IPS-18a (cell line): ENCODE measurements around the gene NQO2.
"Not testable (repeated sequence)": the region's sequence is repeated elsewhere in the genome, so short reads cannot be mapped to it uniquely, and the experiment has no call there.

Experiments used
- H3K27ac ChIP-seq: one replicate; pipeline ENCODE4 v1.5.1; 2013; ENCODE audit warnings: low read length
- H3K27me3 ChIP-seq: one replicate; pipeline ENCODE4 v1.6.1; 2013; ENCODE audit warnings: mild to moderate bottlenecking, low read length; ENCODE audit not compliant: control insufficient read depth, insufficient read depth
- H3K36me3 ChIP-seq: one replicate; pipeline ENCODE4 v1.6.1; 2013; ENCODE audit warnings: low read depth, low read length; ENCODE audit not compliant: control insufficient read depth
- H3K4me1 ChIP-seq: one replicate; pipeline ENCODE4 v1.6.1; 2013; ENCODE audit warnings: low read depth, low read length; ENCODE audit not compliant: control insufficient read depth
- H3K4me3 ChIP-seq: one replicate; pipeline ENCODE4 v1.5.1; 2013; ENCODE audit warnings: low read length
- H3K9ac ChIP-seq: one replicate; pipeline ENCODE4 v1.6.1; 2013; ENCODE audit warnings: mild to moderate bottlenecking, low read length, moderate library complexity
- H3K9me3 ChIP-seq: one replicate; pipeline ENCODE4 v1.6.1; 2013; ENCODE audit warnings: low read depth, low read length; ENCODE audit not compliant: control insufficient read depth

The NQO2 gene

GRCh38 chr6:2970753-2971419 is 28.8 kb upstream of the NQO2 start:
- Histone ChIP-seq H3K27me3 (peaks cover 12% of the 10 kb centered on the region), H3K36me3 (no peaks in the 10 kb centered on the region), H3K4me3 (peak overlapping the region; percentile 52), H3K9me3 (no peaks in the 10 kb centered on the region), H3K4me1 (peaks cover 9% of the 10 kb centered on the region), H3K9ac (peak overlapping the region; percentile 30), H3K27ac (no peak overlapping the region)

GRCh38 chr6:2971420-2972218 is 28.1 kb upstream of the NQO2 start, which contains the start of gene SERPINB6:
Gene SERPINB6 (minus strand): TSS chr6:2971567. CDS start chr6:2959332, 12,235 bp downstream.
- Histone ChIP-seq H3K9me3 (no peaks in the 10 kb centered on the region), H3K36me3 (no peaks in the 10 kb centered on the region), H3K4me3 (peak within 1 kb of the TSS; percentile 52), H3K27me3 (peaks cover 12% of the 10 kb centered on the region), H3K4me1 (peaks cover 1% of the 10 kb centered on the region), H3K27ac (no peak within 1 kb of the TSS), H3K9ac (peak within 1 kb of the TSS; percentile 30)

DNA sequence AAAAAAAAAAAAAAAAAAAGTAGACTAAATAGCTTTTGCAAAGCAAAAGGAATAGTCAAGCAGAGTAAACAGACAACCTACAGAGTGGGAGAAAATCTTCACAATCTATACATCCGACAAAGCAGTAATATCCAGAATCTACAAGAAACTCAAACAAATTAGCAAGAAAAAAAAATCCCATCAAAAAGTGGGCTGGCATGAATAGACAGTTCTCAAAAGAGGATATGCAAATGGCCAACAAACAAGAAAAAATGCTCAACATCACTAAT is 27.5 kb upstream of the NQO2 start:
- not testable (repeated sequence) for H3K9me3 ChIP-seq, H3K4me3 ChIP-seq, H3K4me1 ChIP-seq, H3K9ac ChIP-seq, H3K36me3 ChIP-seq, H3K27ac ChIP-seq
- H3K27me3 ChIP-seq = peaks cover 12% of the 10 kb centered on the region

GRCh38 chr6:2972685-2973084 is 27.0 kb upstream of the NQO2 start:
- peaks cover 12% of the 10 kb centered on the region for H3K27me3 ChIP-seq
- H3K9me3 ChIP-seq, H3K4me1 ChIP-seq, H3K36me3 ChIP-seq, H3K9ac ChIP-seq, H3K4me3 ChIP-seq, H3K27ac ChIP-seq: not testable (repeated sequence)

- not testable (repeated sequence) for H3K27ac ChIP-seq, H3K36me3 ChIP-seq, H3K9me3 ChIP-seq, H3K4me3 ChIP-seq, H3K9ac ChIP-seq
- H3K4me1 ChIP-seq = peaks cover 13% of the 10 kb centered on the region
- H3K27me3 ChIP-seq = peaks cover 12% of the 10 kb centered on the region
Measured at GRCh38 chr6:2973180-2973579, 26.5 kb upstream of the NQO2 start.

DNA sequence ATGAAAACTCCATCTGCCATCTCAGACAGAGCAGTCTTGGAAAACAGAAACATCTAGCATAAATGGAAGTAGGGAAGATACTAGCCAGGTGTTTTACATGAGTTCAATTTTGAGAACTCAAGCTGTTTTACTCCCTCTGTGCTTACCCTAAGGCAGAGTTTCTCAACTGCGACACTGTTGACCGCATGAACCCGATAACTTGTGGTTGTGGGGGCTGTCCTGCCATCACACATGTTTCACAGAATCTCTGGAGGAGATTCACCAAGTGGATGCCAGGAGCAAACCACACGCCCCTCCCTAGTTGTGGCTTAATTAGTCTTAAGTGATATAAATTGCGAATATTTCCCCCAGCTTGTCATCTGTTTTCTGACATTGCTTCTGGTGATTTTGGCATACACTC is 26.0 kb upstream of the NQO2 start:
- peaks cover 16% of the 10 kb centered on the region for H3K4me1 ChIP-seq
- no peak overlapping the region for H3K4me3 ChIP-seq
- H3K27ac ChIP-seq = no peak overlapping the region
- no peak overlapping the region for H3K9ac ChIP-seq
- H3K9me3 ChIP-seq = no peaks in the 10 kb centered on the region
- H3K36me3 ChIP-seq = no peaks in the 10 kb centered on the region
- peaks cover 12% of the 10 kb centered on the region for H3K27me3 ChIP-seq

GRCh38 chr6:2976060-2976459 is 23.6 kb upstream of the NQO2 start:
- no peak overlapping the region for H3K27ac ChIP-seq
- peaks cover 9% of the 10 kb centered on the region for H3K27me3 ChIP-seq

DNA sequence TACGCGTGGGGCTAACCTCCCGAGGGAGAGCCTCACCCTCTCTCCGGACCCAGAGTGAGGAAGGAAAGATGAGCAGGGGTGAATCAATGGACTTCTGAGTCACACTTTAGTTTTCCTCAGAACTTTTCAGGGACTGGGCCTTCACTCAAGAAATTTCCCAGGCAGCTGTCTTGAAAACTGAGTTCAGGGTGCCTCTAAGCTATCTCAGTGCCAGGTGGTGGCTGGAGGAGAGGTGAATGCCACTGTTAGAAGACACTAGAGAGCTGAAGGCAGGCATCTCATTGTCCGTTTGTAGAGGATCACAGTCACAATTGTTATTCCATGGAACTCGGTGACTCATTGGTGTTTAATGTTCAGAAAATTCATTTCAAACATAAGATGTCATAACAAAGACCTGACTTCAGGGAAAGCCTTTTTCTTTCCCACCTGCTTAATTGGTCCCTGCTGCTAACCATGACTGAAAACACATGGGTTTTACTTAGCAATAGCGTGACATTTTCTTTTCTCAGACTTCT is 23.1 kb upstream of the NQO2 start:
- Histone ChIP-seq H3K27ac (no peak overlapping the region), H3K36me3 (no peaks in the 10 kb centered on the region), H3K4me1 (peaks cover 19% of the 10 kb centered on the region), H3K27me3 (peaks cover 7% of the 10 kb centered on the region), H3K4me3 (no peak overlapping the region), H3K9me3 (no peaks in the 10 kb centered on the region), H3K9ac (no peak overlapping the region)

More at GRCh38 chr6:2976060-2976459, 23.6 kb upstream of the NQO2 start:
- Histone ChIP-seq H3K9ac (no peak overlapping the region), H3K9me3 (no peaks in the 10 kb centered on the region), H3K4me1 (peaks cover 19% of the 10 kb centered on the region), H3K4me3 (no peak overlapping the region), H3K36me3 (no peaks in the 10 kb centered on the region)

DNA sequence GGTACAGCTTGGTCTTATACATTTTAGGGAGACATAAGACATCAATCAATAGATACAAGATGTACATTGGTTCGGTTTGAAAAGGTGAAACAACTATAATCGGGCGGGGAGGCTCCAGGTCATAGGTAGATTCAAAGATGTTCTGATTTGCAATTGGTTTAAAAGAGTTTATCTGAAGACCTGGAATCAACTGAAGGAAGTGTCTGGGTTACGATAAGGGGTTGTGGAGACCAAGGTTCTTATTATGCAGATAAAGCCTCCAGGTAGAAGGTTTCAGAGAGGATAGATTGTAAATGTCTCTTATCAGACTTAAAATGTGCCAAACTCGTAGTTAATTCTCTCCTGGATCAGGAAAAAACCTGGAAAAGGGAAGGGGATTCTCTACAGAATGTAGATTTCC is 22.4 kb upstream of the NQO2 start:
- Histone ChIP-seq H3K36me3 (no peaks in the 10 kb centered on the region), H3K4me1 (peaks cover 19% of the 10 kb centered on the region), H3K27ac (no peak overlapping the region), H3K27me3 (peaks cover under 1% of the 10 kb centered on the region), H3K9me3 (no peaks in the 10 kb centered on the region), H3K4me3 (no peak overlapping the region), H3K9ac (no peak overlapping the region)

DNA sequence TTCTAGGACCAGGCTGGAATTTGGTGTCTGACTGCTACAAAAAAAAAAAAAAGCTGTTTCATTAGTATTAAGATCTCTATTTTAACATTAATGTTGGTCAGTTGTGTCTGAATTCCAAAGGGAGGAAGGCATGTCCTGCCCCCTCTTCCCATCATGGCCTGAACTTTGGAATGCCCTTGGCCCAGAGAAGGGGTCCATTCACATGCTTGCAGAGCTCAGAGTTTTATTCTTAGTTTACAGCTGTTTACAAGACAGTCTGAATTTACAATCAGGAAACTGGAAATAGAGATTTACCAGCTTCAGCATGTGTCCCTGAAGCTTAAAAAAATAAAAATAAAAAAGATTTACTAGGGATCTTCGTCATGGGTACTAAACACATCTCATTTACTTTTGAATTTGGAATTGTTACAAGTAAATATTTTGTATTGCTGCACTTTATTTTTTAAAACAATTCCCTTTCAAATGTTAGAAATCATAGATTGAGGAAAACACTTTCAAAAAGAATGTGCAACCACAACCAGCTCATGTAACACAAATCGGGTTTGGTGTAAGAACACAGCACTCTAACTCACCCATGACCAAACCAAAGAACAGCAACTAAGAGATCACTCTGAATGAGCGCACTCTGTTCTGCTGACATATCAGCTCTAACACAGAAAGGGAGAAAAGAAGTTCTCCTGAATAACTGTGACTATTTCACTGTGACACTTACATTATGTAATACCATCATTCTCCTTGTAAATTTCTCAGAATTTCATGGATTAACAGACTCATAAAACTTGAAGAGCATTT is 21.7 kb upstream of the NQO2 start:
- H3K9ac ChIP-seq = no peak overlapping the region
- H3K9me3 ChIP-seq = no peaks in the 10 kb centered on the region
- H3K36me3 ChIP-seq = no peaks in the 10 kb centered on the region
- no peak overlapping the region for H3K4me3 ChIP-seq
- peaks cover 19% of the 10 kb centered on the region for H3K4me1 ChIP-seq
- H3K27me3 ChIP-seq = no peaks in the 10 kb centered on the region
- H3K27ac ChIP-seq = no peak overlapping the region

DNA sequence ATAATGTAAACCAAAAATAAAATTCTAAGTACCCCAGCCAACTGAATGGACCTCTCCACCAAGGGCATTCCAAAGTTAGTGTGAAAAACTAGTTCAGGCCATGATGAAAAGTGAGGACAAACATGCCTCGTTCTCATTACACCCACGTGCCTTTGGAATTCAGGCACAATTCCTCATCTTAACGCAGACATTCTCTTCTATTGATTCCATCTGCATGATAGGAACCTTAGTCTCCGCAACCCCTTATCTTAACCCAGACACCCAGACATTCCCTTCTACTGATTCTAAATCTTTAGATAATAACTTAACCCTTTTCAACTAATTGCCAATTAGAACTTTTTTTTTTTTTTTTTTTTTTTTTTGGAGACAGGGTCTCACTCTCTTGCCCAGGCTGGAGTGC is 20.8 kb upstream of the NQO2 start:
- Histone ChIP-seq H3K4me1 (peaks cover 19% of the 10 kb centered on the region), H3K27me3 (no peaks in the 10 kb centered on the region), H3K27ac (no peak overlapping the region), H3K9me3 (no peaks in the 10 kb centered on the region), H3K9ac (no peak overlapping the region), H3K4me3 (no peak overlapping the region), H3K36me3 (no peaks in the 10 kb centered on the region)
